GM18520 (cell line): ENCODE measurements around the gene PEX5L.

ENCODE experiments used
- ATAC-seq: cut with Tn5 transposase; IDR thresholded peaks from one replicate; pipeline ENCODE4 v1.9.1; 2021; ENCODE audit not compliant: unreplicated experiment

The PEX5L gene

GRCh38 chr3:179902061-179902460 is 134.7 kb downstream of the PEX5L start:
- no peak for ATAC-seq

- peak; percentile 80 for ATAC-seq
Measured at GRCh38 chr3:179898024-179898423, 138.7 kb downstream of the PEX5L start.

DNA sequence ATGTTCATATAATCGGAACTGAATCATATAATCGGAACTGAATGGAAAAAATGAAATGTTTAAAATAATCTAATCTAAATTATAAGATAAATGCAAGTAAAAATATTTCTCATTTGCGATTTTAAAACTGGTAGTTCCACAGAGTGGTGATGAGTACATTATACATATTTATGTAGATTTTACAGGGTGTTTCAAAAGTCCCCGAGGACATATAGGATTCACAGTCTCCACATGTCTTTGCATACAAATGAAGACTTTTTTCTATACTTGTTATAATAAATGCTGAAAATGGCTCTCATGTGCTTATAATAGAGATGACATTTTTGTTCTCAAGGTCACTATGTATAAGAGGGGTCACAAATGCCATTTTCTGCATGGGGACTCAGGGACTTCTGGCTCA is 139.5 kb downstream of the PEX5L start:
- no peak for ATAC-seq

GRCh38 chr3:179896507-179896906 is 140.2 kb downstream of the PEX5L start:
- no peak for ATAC-seq

GRCh38 chr3:179895330-179895729 is 141.4 kb downstream of the PEX5L start:
- ATAC-seq: no peak

GRCh38 chr3:179887295-179887943 is 149.3 kb downstream of the PEX5L start:
- ATAC-seq: no peak

DNA sequence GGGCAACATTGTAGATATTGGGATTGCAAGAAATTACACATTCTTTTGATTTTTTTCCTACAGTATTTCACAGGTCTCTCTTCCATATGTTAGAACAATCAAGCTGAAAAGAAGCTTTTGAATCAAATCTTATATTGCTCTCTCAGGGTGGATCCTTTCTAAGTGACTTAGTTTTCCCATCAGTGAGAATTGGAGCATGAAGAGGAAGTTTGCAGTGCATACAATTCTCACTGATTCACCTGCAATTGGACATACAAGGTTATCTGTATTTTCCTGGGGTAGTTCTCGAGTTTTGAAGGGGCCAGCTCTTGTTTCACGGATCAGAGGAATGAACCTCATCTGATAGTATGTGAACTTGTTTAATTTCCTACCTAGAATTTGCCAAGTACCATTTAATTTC is 150.8 kb downstream of the PEX5L start:
- ATAC-seq: no peak

DNA sequence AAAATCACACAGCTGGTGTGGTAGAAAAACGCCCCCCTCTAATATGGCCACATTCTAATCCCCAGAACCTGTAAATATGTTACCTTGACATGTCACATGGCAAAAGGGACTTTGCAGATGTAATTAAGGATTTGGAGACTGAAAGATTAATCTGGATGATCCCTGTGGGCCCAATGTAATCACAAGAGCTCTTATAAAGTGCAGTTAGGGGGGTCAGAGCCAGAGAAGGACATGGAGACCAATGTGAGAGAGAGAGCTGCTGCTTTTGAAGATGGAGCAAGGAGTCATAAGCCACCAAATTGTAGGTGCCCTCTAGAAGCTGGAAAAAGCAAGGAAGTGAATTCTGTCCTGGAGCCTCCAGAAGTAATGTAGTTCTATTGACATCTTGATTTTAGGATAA is 152.6 kb downstream of the PEX5L start:
- ATAC-seq: no peak

GRCh38 chr3:179882292-179882691 is 154.4 kb downstream of the PEX5L start:
- peak; percentile 72 for ATAC-seq

- no peak for ATAC-seq
Measured at GRCh38 chr3:179881791-179882190, 154.9 kb downstream of the PEX5L start.

GRCh38 chr3:179880868-179881267 is 155.9 kb downstream of the PEX5L start:
- no peak for ATAC-seq

- ATAC-seq: no peak
Measured at GRCh38 chr3:179876440-179876839, 160.3 kb downstream of the PEX5L start.

- no peak for ATAC-seq
Measured at GRCh38 chr3:179872842-179873241, 163.9 kb downstream of the PEX5L start.

GRCh38 chr3:179871782-179872181 is 165.0 kb downstream of the PEX5L start:
- no peak for ATAC-seq

GRCh38 chr3:179868715-179869114 is 168.0 kb downstream of the PEX5L start:
- no peak for ATAC-seq

GRCh38 chr3:179867961-179868360 is 168.8 kb downstream of the PEX5L start:
- ATAC-seq: no peak

GRCh38 chr3:179865861-179866505 is 170.8 kb downstream of the PEX5L start:
- no peak for ATAC-seq

DNA sequence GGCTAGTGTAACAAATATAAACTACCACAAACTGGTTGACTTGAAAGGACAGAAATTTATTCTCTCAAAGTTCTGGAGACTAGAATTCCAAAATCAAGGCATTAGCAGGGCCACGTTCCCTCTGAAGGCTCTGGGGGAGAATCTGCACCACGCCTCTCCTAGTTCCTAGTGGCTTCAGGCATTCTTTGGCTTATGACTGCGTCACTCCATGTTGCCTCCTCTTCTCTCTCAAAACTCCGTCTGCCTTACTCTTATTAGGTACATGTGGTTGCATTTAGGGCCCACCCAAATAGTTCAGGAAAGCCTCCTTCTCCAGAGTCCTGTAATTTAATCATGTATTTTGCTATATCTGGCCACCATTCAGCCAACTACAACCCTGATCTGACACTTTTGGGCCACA is 174.8 kb downstream of the PEX5L start:
- no peak for ATAC-seq

GRCh38 chr3:179861292-179861691 is 175.4 kb downstream of the PEX5L start:
- ATAC-seq: no peak

DNA sequence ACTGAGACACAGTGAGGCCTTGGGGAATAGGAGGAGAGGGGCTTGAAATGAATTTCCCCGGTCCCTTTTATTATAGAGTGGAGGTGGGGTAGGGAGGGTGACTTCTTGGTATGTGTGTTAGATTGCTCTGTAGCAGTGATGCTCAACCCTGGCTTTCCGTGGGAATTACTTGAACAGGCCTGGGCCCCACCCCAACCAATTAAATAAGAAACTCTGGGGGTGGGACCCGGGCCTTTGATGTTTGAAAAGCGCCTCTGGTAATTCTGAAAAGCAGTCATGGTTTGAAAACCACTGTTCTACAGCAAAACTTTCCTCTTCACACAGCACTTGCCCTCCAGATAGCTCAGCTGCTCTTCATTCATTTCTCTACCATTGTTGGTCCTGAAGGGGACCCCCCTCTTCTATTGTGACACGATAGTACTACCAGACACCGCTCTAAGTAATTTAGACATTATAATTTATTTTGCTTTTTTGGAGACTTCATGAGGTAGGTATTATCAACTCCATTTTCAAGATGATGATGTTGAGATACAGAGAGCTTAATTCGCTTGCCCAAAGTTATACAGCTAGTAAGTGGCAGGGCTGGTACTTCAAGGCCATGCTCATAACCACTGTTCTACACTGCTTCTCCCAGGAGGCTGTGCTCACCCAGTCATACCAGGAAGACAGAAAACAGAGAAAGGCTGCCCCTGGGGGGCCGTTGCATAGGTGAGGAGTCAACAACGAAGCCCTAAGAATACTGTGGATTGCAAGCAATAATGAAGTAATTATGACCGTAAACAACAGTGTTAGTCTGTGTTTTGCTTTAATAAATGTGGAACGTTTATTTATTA is 176.2 kb downstream of the PEX5L start:
- no peak for ATAC-seq

DNA sequence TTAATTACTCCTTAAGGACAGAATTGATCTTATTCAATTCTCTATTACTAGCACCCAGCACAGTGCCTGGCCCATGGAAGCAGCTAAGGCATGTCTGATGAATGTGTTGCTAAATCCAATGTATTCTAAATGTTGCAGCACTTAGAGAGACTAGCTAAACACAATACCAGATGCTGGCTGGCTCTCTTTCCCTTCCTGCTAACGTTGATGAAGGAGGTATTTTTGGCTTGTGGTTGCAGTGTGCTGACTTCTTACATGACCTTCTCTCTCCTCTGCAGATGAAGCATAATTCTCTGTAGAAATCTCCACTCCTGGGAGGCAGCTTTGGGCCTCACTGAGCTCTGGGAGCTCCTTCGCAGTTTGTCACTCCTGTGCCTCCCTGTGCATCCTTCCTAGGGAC is 183.6 kb downstream of the PEX5L start:
- no peak for ATAC-seq
